ENCODE data around the gene TOP2A.
A peak's percentile ranks its signal among the peaks of the same experiment; 100 is the strongest.

The TOP2A gene

GRCh38 chr17:40433551-40434415, 16.1 kb upstream of the TOP2A start:
- peaks cover 0 to 2% of the 10 kb centered on the region in 2 experiments for H3K4me1 ChIP-seq (ENCODE audit: control insufficient read depth in 1 of 2, insufficient read depth in 2 of 2, low read length in 2 of 2)
- peak in 1 of 2 donors; percentile 29 for DNase-seq
- H3K36me3 ChIP-seq (ENCODE audit: control insufficient read depth in 1 of 2, insufficient read depth in 2 of 2, low read length in 2 of 2), result no peaks in the 10 kb centered on the region
- no peaks in the 10 kb centered on the region for H3K27me3 ChIP-seq (ENCODE audit: insufficient read depth, low read length)
- H3K79me1 ChIP-seq (ENCODE audit: low read length), result no peaks in the 10 kb centered on the region
- no peak overlapping the region for H3K4me3 ChIP-seq (ENCODE audit: low read depth, low read length)
- H3K18ac ChIP-seq (ENCODE audit: low read length), result no peak overlapping the region
- no CpG with 5 or more reads among the region's 6 CpGs for WGBS (ENCODE audit: extremely low coverage, insufficient coverage, insufficient read length)
- no peak overlapping the region for H2AK5ac ChIP-seq (ENCODE audit: low read length)
- H3K4me2 ChIP-seq (ENCODE audit: low read length), result no peak overlapping the region
- no peak overlapping the region for H4K91ac ChIP-seq (ENCODE audit: low read depth, low read length)
- no peaks in the 10 kb centered on the region for H3K79me2 ChIP-seq (ENCODE audit: control insufficient read depth, insufficient read depth, low read length, poor library complexity)
- no peak overlapping the region for H2BK120ac ChIP-seq (ENCODE audit: insufficient read depth, low read length, poor library complexity)
- H3K9ac ChIP-seq (ENCODE audit: low read length), result no peak overlapping the region
- H3K27ac ChIP-seq (ENCODE audit: low read depth, low read length), result no peak overlapping the region
- H3K23ac ChIP-seq (ENCODE audit: low read length), result no peak overlapping the region
- H2BK5ac ChIP-seq (ENCODE audit: low read depth, low read length, poor library complexity), result no peak overlapping the region
- H3K14ac ChIP-seq (ENCODE audit: low read length), result no peak overlapping the region
- H2AFZ ChIP-seq (ENCODE audit: insufficient read depth, low read length, poor library complexity), result no peak overlapping the region
- no peak overlapping the region for H3K4ac ChIP-seq (ENCODE audit: low read depth, low read length)
- H4K12ac ChIP-seq (ENCODE audit: low read depth, low read length), result no peak overlapping the region
- H3K9me3 ChIP-seq (ENCODE audit: insufficient read depth, low read depth, low read length), result peaks cover 3% of the 10 kb centered on the region
- no peak overlapping the region for H2BK12ac ChIP-seq (ENCODE audit: low read length)
- no peak overlapping the region for H4K8ac ChIP-seq (ENCODE audit: low read depth, low read length)

- Histone ChIP-seq H3K79me1 (ENCODE audit: low read length) (no peaks in the 10 kb centered on the region), H3K4me2 (ENCODE audit: low read length) (no peak overlapping the region), H2BK120ac (ENCODE audit: insufficient read depth, low read length, poor library complexity) (no peak overlapping the region), H3K18ac (ENCODE audit: low read length) (no peak overlapping the region), H4K8ac (ENCODE audit: low read depth, low read length) (no peak overlapping the region), H2BK5ac (ENCODE audit: low read depth, low read length, poor library complexity) (no peak overlapping the region), H2AK5ac (ENCODE audit: low read length) (no peak overlapping the region), H2BK12ac (ENCODE audit: low read length) (no peak overlapping the region), H3K4ac (ENCODE audit: low read depth, low read length) (no peak overlapping the region), H3K4me3 (ENCODE audit: low read depth, low read length) (no peak overlapping the region), H3K79me2 (ENCODE audit: control insufficient read depth, insufficient read depth, low read length, poor library complexity) (no peaks in the 10 kb centered on the region), H4K91ac (ENCODE audit: low read depth, low read length) (no peak overlapping the region), H3K14ac (ENCODE audit: low read length) (no peak overlapping the region), H3K4me1 (ENCODE audit: control insufficient read depth in 1 of 2, insufficient read depth in 2 of 2, low read length in 2 of 2) (peaks cover 0 to 2% of the 10 kb centered on the region in 2 experiments), H3K36me3 (ENCODE audit: control insufficient read depth in 1 of 2, insufficient read depth in 2 of 2, low read length in 2 of 2) (no peaks in the 10 kb centered on the region), H2AFZ (ENCODE audit: insufficient read depth, low read length, poor library complexity) (no peak overlapping the region), H3K27me3 (ENCODE audit: insufficient read depth, low read length) (no peaks in the 10 kb centered on the region), H3K9me3 (ENCODE audit: insufficient read depth, low read depth, low read length) (peaks cover 3% of the 10 kb centered on the region), H3K9ac (ENCODE audit: low read length) (no peak overlapping the region), H4K12ac (ENCODE audit: low read depth, low read length) (no peak overlapping the region), H3K27ac (ENCODE audit: low read depth, low read length) (no peak overlapping the region), H3K23ac (ENCODE audit: low read length) (no peak overlapping the region)
- no CpG with 5 or more reads among the region's 2 CpGs for WGBS (ENCODE audit: extremely low coverage, insufficient coverage, insufficient read length)
- DNase-seq, result no peak
Observed at GRCh38 chr17:40432864-40433528, 15.3 kb upstream of the TOP2A start.

DNA sequence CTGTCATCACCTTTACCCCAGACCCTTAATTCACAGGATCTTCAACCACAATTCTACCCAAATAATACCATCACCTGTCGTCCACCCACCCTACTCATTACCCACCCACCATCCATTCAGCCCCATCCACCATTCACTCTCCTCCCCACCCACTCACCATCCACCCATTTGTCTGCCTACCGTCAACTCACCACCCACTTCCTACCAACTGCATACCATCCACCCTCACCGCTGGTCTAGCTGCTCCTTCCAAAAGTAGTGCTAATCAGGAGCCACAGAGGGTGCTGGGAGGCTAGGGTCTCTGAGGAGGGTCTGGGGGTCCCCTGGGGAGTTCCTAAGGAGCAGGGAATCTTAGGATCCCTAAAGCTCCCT, 13.5 kb upstream of the TOP2A start:
- H2AK5ac ChIP-seq (ENCODE audit: low read length), result no peak overlapping the region
- no peak overlapping the region for H3K14ac ChIP-seq (ENCODE audit: low read length)
- no peak overlapping the region for H3K23ac ChIP-seq (ENCODE audit: low read length)
- H3K79me1 ChIP-seq (ENCODE audit: low read length), result no peaks in the 10 kb centered on the region
- H3K9me3 ChIP-seq (ENCODE audit: insufficient read depth, low read depth, low read length), result peaks cover 3% of the 10 kb centered on the region
- H4K91ac ChIP-seq (ENCODE audit: low read depth, low read length), result no peak overlapping the region
- WGBS (ENCODE audit: extremely low coverage, insufficient coverage, insufficient read length), result 100% methylated on average over 1 of the region's 3 CpGs
- H3K4ac ChIP-seq (ENCODE audit: low read depth, low read length), result no peak overlapping the region
- no peak overlapping the region for H4K12ac ChIP-seq (ENCODE audit: low read depth, low read length)
- DNase-seq, result no peak
- no peak overlapping the region for H3K4me2 ChIP-seq (ENCODE audit: low read length)
- H3K79me2 ChIP-seq (ENCODE audit: control insufficient read depth, insufficient read depth, low read length, poor library complexity), result no peaks in the 10 kb centered on the region
- H3K18ac ChIP-seq (ENCODE audit: low read length), result no peak overlapping the region
- no peak overlapping the region for H2BK5ac ChIP-seq (ENCODE audit: low read depth, low read length, poor library complexity)
- H3K27ac ChIP-seq (ENCODE audit: low read depth, low read length), result no peak overlapping the region
- H2BK12ac ChIP-seq (ENCODE audit: low read length), result no peak overlapping the region
- H3K9ac ChIP-seq (ENCODE audit: low read length), result no peak overlapping the region
- no peaks in the 10 kb centered on the region for H3K36me3 ChIP-seq (ENCODE audit: control insufficient read depth in 1 of 2, insufficient read depth in 2 of 2, low read length in 2 of 2)
- no peak overlapping the region for H2BK120ac ChIP-seq (ENCODE audit: insufficient read depth, low read length, poor library complexity)
- no peak overlapping the region for H3K4me3 ChIP-seq (ENCODE audit: low read depth, low read length)
- H3K4me1 ChIP-seq (ENCODE audit: control insufficient read depth in 1 of 2, insufficient read depth in 2 of 2, low read length in 2 of 2), result no peaks in the 10 kb centered on the region
- no peak overlapping the region for H2AFZ ChIP-seq (ENCODE audit: insufficient read depth, low read length, poor library complexity)
- H4K8ac ChIP-seq (ENCODE audit: low read depth, low read length), result no peak overlapping the region
- H3K27me3 ChIP-seq (ENCODE audit: insufficient read depth, low read length), result no peaks in the 10 kb centered on the region

- WGBS (ENCODE audit: extremely low coverage, insufficient coverage, insufficient read length), result no CpG with 5 or more reads among the region's 10 CpGs
- Histone ChIP-seq H2BK120ac (ENCODE audit: insufficient read depth, low read length, poor library complexity) (no peak overlapping the region), H2BK12ac (ENCODE audit: low read length) (no peak overlapping the region), H3K14ac (ENCODE audit: low read length) (no peak overlapping the region), H3K9ac (ENCODE audit: low read length) (no peak overlapping the region), H2AK5ac (ENCODE audit: low read length) (no peak overlapping the region), H3K79me2 (ENCODE audit: control insufficient read depth, insufficient read depth, low read length, poor library complexity) (no peaks in the 10 kb centered on the region), H3K36me3 (ENCODE audit: control insufficient read depth in 1 of 2, insufficient read depth in 2 of 2, low read length in 2 of 2) (no peaks in the 10 kb centered on the region), H3K4me2 (ENCODE audit: low read length) (no peak overlapping the region), H4K8ac (ENCODE audit: low read depth, low read length) (no peak overlapping the region), H3K4me3 (ENCODE audit: low read depth, low read length) (no peak overlapping the region), H3K4me1 (ENCODE audit: control insufficient read depth in 1 of 2, insufficient read depth in 2 of 2, low read length in 2 of 2) (no peaks in the 10 kb centered on the region), H3K27me3 (ENCODE audit: insufficient read depth, low read length) (no peaks in the 10 kb centered on the region), H4K12ac (ENCODE audit: low read depth, low read length) (no peak overlapping the region), H2BK5ac (ENCODE audit: low read depth, low read length, poor library complexity) (no peak overlapping the region), H4K91ac (ENCODE audit: low read depth, low read length) (no peak overlapping the region), H2AFZ (ENCODE audit: insufficient read depth, low read length, poor library complexity) (no peak overlapping the region), H3K18ac (ENCODE audit: low read length) (no peak overlapping the region), H3K27ac (ENCODE audit: low read depth, low read length) (no peak overlapping the region), H3K9me3 (ENCODE audit: insufficient read depth, low read depth, low read length) (peaks cover 3% of the 10 kb centered on the region), H3K4ac (ENCODE audit: low read depth, low read length) (no peak overlapping the region), H3K23ac (ENCODE audit: low read length) (no peak overlapping the region), H3K79me1 (ENCODE audit: low read length) (no peaks in the 10 kb centered on the region)
- no peak for DNase-seq
Observed at GRCh38 chr17:40430272-40431230, 12.9 kb upstream of the TOP2A start.
